K562 (cell line): ENCODE measurements around the gene RPTOR. TPM values are rescaled to one million over a fixed set of nuclear protein-coding genes. Genes with fewer than 3 reads are reported as not detected.

Source experiments
- COPS2 ChIP-seq: fragments of 450-650 bp; conservative IDR thresholded peaks from 2 replicates; pipeline ENCODE4 v1.6.1; 2016; ENCODE audit warnings: mild to moderate bottlenecking, moderate library complexity
- ETV1 ChIP-seq: fragments of 450-650 bp; conservative IDR thresholded peaks from 2 replicates; pipeline ENCODE4 v1.6.1; 2016; ENCODE audit warnings: missing genetic modification characterization, control low read depth, low read depth, missing compliant biosample characterization
- MTA2 ChIP-seq: fragments of 450-650 bp; IDR thresholded peaks from 2 replicates; pipeline ENCODE4 v1.6.1; 2016; ENCODE audit warnings: low read depth
- PTBP1 ChIP-seq: fragments of 200-400 bp; formaldehyde crosslinking; IDR thresholded peaks from 2 replicates; pipeline ENCODE4 v1.6.1; 2017; ENCODE audit warnings: low read depth, low read length
- RAD51 ChIP-seq: fragments of 450-650 bp; IDR thresholded peaks from 2 replicates; pipeline ENCODE4 v1.7.1; 2016; ENCODE audit warnings: low read depth, mild to moderate bottlenecking, borderline replicate concordance
- RNF2 ChIP-seq: sonication (generic); IDR thresholded peaks from 2 replicates; pipeline ENCODE4 v1.6.1; 2016
- TCF7 ChIP-seq: sonication (generic); IDR thresholded peaks from 2 replicates; pipeline ENCODE4 v1.6.1; 2016; ENCODE audit warnings: antibody characterized with exemption, borderline replicate concordance
- ZKSCAN1 ChIP-seq: fragments of 150-350 bp; IDR thresholded peaks from 2 replicates; pipeline ENCODE4 v1.6.1; 2016; ENCODE audit warnings: low read depth, low read length
- ZNF324 ChIP-seq: fragments of 250-450 bp; sonication (Bioruptor Pico); IDR thresholded peaks from 2 replicates; pipeline ENCODE4 v1.4.0; 2020; ENCODE audit warnings: mild to moderate bottlenecking
- ZNF778 ChIP-seq: fragments of 450-650 bp; formaldehyde crosslinking; IDR thresholded peaks from 2 replicates; pipeline ENCODE4 v1.4.0; 2020; ENCODE audit warnings: mild to moderate bottlenecking, moderate library complexity
- ZZZ3 ChIP-seq: fragments of 450-650 bp; IDR thresholded peaks from 2 replicates; pipeline ENCODE4 v1.6.1; 2016; ENCODE audit warnings: antibody characterized with exemption, mild to moderate bottlenecking, moderate library complexity
- polyA plus RNA-seq, 8 experiments: library from polyadenylated mRNA; depleted of rRNA in 4 of 8; stranded (reverse) in 5 of 8; unstranded in 3 of 8; fragments of >200 nt; fragmentation: Nextera tagmentation in 2 of 8; fragmentation: Illumina TruSeq in 1 of 8; extraction: Ambion mirVana in 2 of 8; extraction: Trizol in 1 of 8; gene quantifications; 2 replicates each; pipeline versions ENCODE4 v1.2.1 to v1.2.3, GENCODE V29; 2011 to 2014; ENCODE audit warnings: inconsistent platforms in 1 of 8, missing spikeins in 1 of 8
- total RNA-seq, 7 experiments: library from RNA; depleted of rRNA in 6 of 7; stranded (reverse); fragments of >200 nt in 6 of 7; fragmentation: Illumina TruSeq in 2 of 7; extraction: Trizol in 2 of 7; gene quantifications; 2 replicates each; pipeline versions ENCODE4 v1.2.1 to v1.2.3, GENCODE V29; 2011 to 2021; ENCODE audit warnings: low replicate concordance in 1 of 7
- TF ChIP-seq, protein P1 (sequence below): sonication (generic); formaldehyde crosslinking; IDR thresholded peaks from 2 replicates; pipeline ENCODE4 v1.8.1; 2023; ENCODE audit warnings: mild to moderate bottlenecking, missing genetic modification reagents
- TF ChIP-seq, protein P2 (sequence below): sonication (generic); formaldehyde crosslinking; IDR thresholded peaks from 2 replicates; pipeline ENCODE4 v1.8.0; 2022; ENCODE audit warnings: mild to moderate bottlenecking, missing genetic modification reagents
- TF ChIP-seq, protein P3 (sequence below): fragments of 450-650 bp; IDR thresholded peaks from 2 replicates; pipeline ENCODE4 v1.6.1; 2016; ENCODE audit warnings: mild to moderate bottlenecking
- TF ChIP-seq, protein P4 (sequence below): fragments of 250-450 bp; sonication (Bioruptor Pico); IDR thresholded peaks from 2 replicates; pipeline ENCODE4 v1.8.0; 2022; ENCODE audit warnings: inconsistent platforms, mild to moderate bottlenecking, moderate library complexity, borderline replicate concordance
- TF ChIP-seq, protein P5 (sequence below): sonication (generic); formaldehyde crosslinking; IDR thresholded peaks from 2 replicates; pipeline ENCODE4 v1.8.0; 2022; ENCODE audit warnings: mild to moderate bottlenecking, missing genetic modification reagents

Gene RPTOR
- total and polyA plus RNA-seq, 9 of the 15 experiments (the other 6 are each of a cell fraction or from before 2014, with no cell fraction given), result 0.24 to 54.1 (median 10.2) TPM

DNA sequence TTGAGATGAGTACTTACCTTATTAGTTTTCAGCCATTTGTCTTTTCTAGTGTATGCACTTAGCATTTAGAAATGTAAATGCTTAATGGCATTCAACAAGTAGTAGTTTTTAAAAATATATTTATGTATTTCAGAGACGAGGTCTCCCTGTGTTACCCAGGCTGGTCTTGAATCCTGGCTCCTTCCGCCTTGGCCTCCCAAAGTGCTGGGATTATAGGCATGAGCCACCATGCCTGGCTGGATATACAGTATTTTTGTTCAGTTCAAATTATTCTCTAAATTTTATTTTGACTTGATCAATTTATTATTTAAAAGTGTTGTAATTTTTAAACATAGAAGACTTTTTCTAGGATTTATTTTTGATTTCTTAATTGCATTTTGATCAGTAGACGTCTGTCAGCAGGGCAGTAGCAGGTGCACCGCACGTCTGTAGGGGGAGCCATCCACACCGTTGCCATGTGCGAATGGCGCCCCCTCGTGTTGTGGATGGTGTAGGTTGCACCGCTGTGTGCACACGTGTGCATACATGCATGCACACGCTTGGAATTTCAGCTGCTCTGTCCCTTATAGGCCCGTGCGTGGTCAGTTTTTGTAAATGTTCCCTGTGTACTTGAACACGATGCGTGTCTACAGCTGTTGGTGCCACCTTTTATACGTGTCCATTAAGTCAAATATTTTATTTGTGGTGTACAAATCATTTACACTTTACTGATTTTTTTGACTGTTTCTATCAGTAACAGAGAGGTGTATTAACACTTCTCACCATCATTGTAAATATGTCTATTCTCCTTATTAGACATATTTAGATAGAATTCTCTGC, 30.6 kb downstream of the RPTOR start (continued):
- TF ChIP-seq, protein P1, sequence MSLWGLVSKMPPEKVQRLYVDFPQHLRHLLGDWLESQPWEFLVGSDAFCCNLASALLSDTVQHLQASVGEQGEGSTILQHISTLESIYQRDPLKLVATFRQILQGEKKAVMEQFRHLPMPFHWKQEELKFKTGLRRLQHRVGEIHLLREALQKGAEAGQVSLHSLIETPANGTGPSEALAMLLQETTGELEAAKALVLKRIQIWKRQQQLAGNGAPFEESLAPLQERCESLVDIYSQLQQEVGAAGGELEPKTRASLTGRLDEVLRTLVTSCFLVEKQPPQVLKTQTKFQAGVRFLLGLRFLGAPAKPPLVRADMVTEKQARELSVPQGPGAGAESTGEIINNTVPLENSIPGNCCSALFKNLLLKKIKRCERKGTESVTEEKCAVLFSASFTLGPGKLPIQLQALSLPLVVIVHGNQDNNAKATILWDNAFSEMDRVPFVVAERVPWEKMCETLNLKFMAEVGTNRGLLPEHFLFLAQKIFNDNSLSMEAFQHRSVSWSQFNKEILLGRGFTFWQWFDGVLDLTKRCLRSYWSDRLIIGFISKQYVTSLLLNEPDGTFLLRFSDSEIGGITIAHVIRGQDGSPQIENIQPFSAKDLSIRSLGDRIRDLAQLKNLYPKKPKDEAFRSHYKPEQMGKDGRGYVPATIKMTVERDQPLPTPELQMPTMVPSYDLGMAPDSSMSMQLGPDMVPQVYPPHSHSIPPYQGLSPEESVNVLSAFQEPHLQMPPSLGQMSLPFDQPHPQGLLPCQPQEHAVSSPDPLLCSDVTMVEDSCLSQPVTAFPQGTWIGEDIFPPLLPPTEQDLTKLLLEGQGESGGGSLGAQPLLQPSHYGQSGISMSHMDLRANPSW, result no peak
- no peak for TF ChIP-seq PTBP1
- no peak for TF ChIP-seq RAD51
- TF ChIP-seq, protein P2, sequence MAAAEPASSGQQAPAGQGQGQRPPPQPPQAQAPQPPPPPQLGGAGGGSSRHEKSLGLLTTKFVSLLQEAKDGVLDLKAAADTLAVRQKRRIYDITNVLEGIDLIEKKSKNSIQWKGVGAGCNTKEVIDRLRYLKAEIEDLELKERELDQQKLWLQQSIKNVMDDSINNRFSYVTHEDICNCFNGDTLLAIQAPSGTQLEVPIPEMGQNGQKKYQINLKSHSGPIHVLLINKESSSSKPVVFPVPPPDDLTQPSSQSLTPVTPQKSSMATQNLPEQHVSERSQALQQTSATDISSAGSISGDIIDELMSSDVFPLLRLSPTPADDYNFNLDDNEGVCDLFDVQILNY (CRISPR knock-in tag), result no peak
- no peak for TF ChIP-seq ETV1 (tag)
- TF ChIP-seq ZNF778, result no peak
- TF ChIP-seq TCF7, result no peak
- TF ChIP-seq ZNF324, result no peak
- TF ChIP-seq COPS2, result no peak
- TF ChIP-seq MTA2, result no peak
- TF ChIP-seq ZKSCAN1, result peak; percentile 86
- TF ChIP-seq, protein P3, sequence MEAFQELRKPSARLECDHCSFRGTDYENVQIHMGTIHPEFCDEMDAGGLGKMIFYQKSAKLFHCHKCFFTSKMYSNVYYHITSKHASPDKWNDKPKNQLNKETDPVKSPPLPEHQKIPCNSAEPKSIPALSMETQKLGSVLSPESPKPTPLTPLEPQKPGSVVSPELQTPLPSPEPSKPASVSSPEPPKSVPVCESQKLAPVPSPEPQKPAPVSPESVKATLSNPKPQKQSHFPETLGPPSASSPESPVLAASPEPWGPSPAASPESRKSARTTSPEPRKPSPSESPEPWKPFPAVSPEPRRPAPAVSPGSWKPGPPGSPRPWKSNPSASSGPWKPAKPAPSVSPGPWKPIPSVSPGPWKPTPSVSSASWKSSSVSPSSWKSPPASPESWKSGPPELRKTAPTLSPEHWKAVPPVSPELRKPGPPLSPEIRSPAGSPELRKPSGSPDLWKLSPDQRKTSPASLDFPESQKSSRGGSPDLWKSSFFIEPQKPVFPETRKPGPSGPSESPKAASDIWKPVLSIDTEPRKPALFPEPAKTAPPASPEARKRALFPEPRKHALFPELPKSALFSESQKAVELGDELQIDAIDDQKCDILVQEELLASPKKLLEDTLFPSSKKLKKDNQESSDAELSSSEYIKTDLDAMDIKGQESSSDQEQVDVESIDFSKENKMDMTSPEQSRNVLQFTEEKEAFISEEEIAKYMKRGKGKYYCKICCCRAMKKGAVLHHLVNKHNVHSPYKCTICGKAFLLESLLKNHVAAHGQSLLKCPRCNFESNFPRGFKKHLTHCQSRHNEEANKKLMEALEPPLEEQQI, result peak; percentile 88; the same call in 1 of the 2 replicates
- peak; percentile 39; the same call in 1 of the 2 replicates for TF ChIP-seq RNF2
- no peak for TF ChIP-seq ZZZ3
- TF ChIP-seq, protein P4, sequence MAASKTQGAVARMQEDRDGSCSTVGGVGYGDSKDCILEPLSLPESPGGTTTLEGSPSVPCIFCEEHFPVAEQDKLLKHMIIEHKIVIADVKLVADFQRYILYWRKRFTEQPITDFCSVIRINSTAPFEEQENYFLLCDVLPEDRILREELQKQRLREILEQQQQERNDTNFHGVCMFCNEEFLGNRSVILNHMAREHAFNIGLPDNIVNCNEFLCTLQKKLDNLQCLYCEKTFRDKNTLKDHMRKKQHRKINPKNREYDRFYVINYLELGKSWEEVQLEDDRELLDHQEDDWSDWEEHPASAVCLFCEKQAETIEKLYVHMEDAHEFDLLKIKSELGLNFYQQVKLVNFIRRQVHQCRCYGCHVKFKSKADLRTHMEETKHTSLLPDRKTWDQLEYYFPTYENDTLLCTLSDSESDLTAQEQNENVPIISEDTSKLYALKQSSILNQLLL (CRISPR knock-in tag), result no peak
- TF ChIP-seq, protein P5, sequence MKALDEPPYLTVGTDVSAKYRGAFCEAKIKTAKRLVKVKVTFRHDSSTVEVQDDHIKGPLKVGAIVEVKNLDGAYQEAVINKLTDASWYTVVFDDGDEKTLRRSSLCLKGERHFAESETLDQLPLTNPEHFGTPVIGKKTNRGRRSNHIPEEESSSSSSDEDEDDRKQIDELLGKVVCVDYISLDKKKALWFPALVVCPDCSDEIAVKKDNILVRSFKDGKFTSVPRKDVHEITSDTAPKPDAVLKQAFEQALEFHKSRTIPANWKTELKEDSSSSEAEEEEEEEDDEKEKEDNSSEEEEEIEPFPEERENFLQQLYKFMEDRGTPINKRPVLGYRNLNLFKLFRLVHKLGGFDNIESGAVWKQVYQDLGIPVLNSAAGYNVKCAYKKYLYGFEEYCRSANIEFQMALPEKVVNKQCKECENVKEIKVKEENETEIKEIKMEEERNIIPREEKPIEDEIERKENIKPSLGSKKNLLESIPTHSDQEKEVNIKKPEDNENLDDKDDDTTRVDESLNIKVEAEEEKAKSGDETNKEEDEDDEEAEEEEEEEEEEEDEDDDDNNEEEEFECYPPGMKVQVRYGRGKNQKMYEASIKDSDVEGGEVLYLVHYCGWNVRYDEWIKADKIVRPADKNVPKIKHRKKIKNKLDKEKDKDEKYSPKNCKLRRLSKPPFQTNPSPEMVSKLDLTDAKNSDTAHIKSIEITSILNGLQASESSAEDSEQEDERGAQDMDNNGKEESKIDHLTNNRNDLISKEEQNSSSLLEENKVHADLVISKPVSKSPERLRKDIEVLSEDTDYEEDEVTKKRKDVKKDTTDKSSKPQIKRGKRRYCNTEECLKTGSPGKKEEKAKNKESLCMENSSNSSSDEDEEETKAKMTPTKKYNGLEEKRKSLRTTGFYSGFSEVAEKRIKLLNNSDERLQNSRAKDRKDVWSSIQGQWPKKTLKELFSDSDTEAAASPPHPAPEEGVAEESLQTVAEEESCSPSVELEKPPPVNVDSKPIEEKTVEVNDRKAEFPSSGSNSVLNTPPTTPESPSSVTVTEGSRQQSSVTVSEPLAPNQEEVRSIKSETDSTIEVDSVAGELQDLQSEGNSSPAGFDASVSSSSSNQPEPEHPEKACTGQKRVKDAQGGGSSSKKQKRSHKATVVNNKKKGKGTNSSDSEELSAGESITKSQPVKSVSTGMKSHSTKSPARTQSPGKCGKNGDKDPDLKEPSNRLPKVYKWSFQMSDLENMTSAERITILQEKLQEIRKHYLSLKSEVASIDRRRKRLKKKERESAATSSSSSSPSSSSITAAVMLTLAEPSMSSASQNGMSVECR, result peak; percentile 76
